BLaER1 treated with 17β-estradiol and CSF1 and Interleukin-3, amounts not matched to agents 10 nM and 100 nM (cell line): Measurements from ENCODE around the gene DNM2.

ENCODE experiments used
- H3K27ac ChIP-seq, 11 experiments: shearing (Covaris generic); formaldehyde crosslinking; 2 replicates each; pipeline ENCODE4 v1.8.1; 2022
- H3K27me3 ChIP-seq, 11 experiments: shearing (Covaris generic); formaldehyde crosslinking; 2 replicates each; pipeline ENCODE4 v1.8.1; 2022
- H3K36me3 ChIP-seq, 11 experiments: shearing (Covaris generic); formaldehyde crosslinking; 2 replicates each; pipeline ENCODE4 v1.8.1; 2022
- H3K4me1 ChIP-seq, 10 experiments: shearing (Covaris generic); formaldehyde crosslinking; 2 replicates each; pipeline ENCODE4 v1.8.1; 2022
- H3K4me2 ChIP-seq, 11 experiments: shearing (Covaris generic); formaldehyde crosslinking; 2 replicates each; pipeline ENCODE4 v1.8.1; 2022
- H3K4me3 ChIP-seq, 10 experiments: shearing (Covaris generic); formaldehyde crosslinking; 2 replicates each; pipeline ENCODE4 v1.8.1; 2022
- H3K9ac ChIP-seq, 11 experiments: shearing (Covaris generic); formaldehyde crosslinking; 2 replicates each; pipeline ENCODE4 v1.8.1; 2022
- H3K9me3 ChIP-seq, 11 experiments: shearing (Covaris generic); formaldehyde crosslinking; replicated peaks in 1 of 11; 2 replicates each; pipeline ENCODE4 v1.8.1; 2022
- H4K20me1 ChIP-seq, 11 experiments: shearing (Covaris generic); formaldehyde crosslinking; 2 replicates each; pipeline ENCODE4 v1.8.1; 2022
- Cebpa-rat ChIP-seq, 11 experiments: shearing (Covaris generic); IDR thresholded peaks; 2 replicates each; pipeline ENCODE4 v1.8.1; 2022

DNM2 gene

GRCh38 chr19:10762656-10763055 lies 44.8 kb downstream of the DNM2 start:
- peaks cover 0 to 76% (median 24%) of the 10 kb centered on the region in 11 experiments; a peak in 10 of 22 replicates for H4K20me1 ChIP-seq
- peaks cover 89 to 96% (median 92%) of the 10 kb centered on the region in 10 experiments for H3K4me1 ChIP-seq
- H3K36me3 ChIP-seq, result peaks cover 32 to 75% (median 68%) of the 10 kb centered on the region in 11 experiments
- peaks cover 0 to 6% (median 4%) of the 10 kb centered on the region in 11 experiments; a peak in 14 of 22 replicates for H3K9me3 ChIP-seq
- TF ChIP-seq Cebpa-rat (IDR thresholded peaks at IDR 0.05), result no peak
- H3K27ac ChIP-seq, result peak overlapping the region; percentile 43 to 99 (median 97); a peak in 20 of 22 replicates
- H3K4me2 ChIP-seq, result peak overlapping the region; percentile 82 to 91 (median 87)
- H3K4me3 ChIP-seq, result peak overlapping the region in 5 of 10 experiments; percentile 2 to 59 (median 16); a peak in 7 of 20 replicates
- no peaks in the 10 kb centered on the region for H3K27me3 ChIP-seq
- peak overlapping the region; percentile 48 to 91 (median 85); a peak in 21 of 22 replicates for H3K9ac ChIP-seq

DNA sequence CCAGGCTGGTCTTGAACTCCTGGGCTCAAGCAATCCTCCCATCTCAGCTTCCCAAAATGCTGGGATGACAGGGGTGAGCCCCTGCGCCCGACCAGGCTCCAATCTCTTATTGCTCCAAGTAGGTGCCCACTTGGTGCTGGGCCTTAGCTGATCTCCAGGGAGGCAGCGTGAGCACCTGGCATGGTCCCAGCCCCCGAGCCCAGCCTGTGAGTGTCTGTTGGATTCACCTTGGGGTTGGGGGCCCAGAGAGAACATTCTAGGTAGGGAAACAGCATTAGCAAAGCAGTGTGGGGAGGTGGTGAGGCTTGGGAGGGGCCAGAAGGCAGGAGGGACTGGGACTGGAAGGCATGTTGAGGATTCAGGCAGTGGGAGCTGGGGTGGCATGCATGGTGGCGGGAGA lies 45.5 kb downstream of the DNM2 start:
- peak overlapping the region; percentile 82 to 91 (median 87) for H3K4me2 ChIP-seq
- TF ChIP-seq Cebpa-rat (IDR thresholded peaks at IDR 0.05), result no peak

DNA sequence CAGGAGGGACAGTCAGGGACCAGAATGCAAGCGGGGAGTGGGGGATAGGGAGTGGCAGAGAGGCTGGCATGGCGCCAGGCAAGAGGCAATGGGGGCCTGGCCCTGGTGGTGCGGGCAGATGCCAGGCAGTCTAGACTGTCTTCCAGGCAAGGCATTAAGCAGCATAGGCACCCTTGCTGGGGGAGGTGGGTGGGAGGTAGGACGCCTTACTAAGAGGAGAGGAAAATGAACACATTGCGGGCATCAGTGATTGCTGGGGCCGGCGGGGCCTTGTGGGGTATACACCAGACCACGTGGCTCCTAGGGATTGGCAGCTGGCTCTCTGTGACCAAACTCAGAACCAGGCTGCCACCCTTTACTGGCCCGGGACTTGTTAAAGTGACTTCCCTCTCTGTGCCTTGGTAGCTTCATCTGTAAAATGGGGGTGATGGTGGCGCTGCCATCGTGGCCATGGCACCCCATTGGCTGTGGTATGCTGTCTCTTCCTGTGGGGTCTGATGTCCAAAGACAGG lies 46.0 kb downstream of the DNM2 start:
- Histone ChIP-seq H3K27ac (peak overlapping the region; percentile 50 to 99 (median 97); a peak in 21 of 22 replicates), H3K36me3 (peaks cover 37 to 84% (median 76%) of the 10 kb centered on the region in 11 experiments)

More for the DNA sequence above, 45.5 kb downstream of the DNM2 start:
- peak overlapping the region; percentile 43 to 99 (median 97); a peak in 21 of 22 replicates for H3K27ac ChIP-seq
- H3K4me1 ChIP-seq, result peaks cover 95 to 100% (median 97%) of the 10 kb centered on the region in 10 experiments
- no peaks in the 10 kb centered on the region for H3K27me3 ChIP-seq
- H3K4me3 ChIP-seq, result peak overlapping the region in 5 of 10 experiments; percentile 2 to 59 (median 16); a peak in 5 of 20 replicates
- H3K9me3 ChIP-seq, result no peaks in the 10 kb centered on the region
- peak overlapping the region; percentile 48 to 91 (median 85); a peak in 20 of 22 replicates for H3K9ac ChIP-seq
- H4K20me1 ChIP-seq, result peaks cover 0 to 81% (median 31%) of the 10 kb centered on the region in 11 experiments; a peak in 12 of 22 replicates
- H3K36me3 ChIP-seq, result peaks cover 34 to 79% (median 71%) of the 10 kb centered on the region in 11 experiments

DNA sequence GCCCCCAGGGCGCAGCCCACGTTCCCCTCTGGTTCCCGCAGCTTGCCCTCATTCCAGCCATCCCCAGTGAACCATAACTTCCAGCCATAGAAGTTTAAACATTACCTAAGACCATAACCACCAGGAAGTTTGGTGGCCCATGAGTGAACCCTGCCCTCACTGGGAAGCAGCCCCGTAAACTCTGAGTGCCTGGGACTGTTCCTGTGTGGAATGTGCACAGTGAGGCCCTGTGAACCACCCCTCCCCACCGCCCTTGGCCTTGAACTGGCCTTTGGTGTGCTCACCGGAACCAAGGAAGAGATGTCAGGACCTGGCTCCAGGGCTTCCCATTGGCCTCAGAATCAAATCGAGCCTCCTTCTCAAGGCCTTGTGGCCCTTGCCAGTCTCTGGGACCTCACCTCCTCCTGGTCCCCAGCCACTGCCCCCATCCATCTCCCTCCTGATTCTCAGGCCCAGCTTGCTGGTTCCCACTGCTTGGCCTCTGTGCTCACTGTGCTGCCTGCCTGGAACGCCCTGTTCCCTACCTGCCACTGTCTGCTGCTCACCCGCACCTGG lies 46.5 kb downstream of the DNM2 start:
- H3K9me3 ChIP-seq, result no peaks in the 10 kb centered on the region
- peak overlapping the region; percentile 82 to 91 (median 87) for H3K4me2 ChIP-seq
- H4K20me1 ChIP-seq, result peaks cover 0 to 75% (median 41%) of the 10 kb centered on the region in 11 experiments; a peak in 12 of 22 replicates
- TF ChIP-seq Cebpa-rat (IDR thresholded peaks at IDR 0.05), result no peak
- peak overlapping the region in 3 of 10 experiments; percentile 16 to 59 (median 24); a peak in 5 of 20 replicates for H3K4me3 ChIP-seq
- H3K4me1 ChIP-seq, result peaks cover 95 to 100% (median 97%) of the 10 kb centered on the region in 10 experiments
- H3K36me3 ChIP-seq, result peaks cover 37 to 89% (median 81%) of the 10 kb centered on the region in 11 experiments
- H3K27me3 ChIP-seq, result no peaks in the 10 kb centered on the region
- peak overlapping the region; percentile 50 to 99 (median 97); a peak in 20 of 22 replicates for H3K27ac ChIP-seq
- peak overlapping the region; percentile 39 to 91 (median 85); a peak in 19 of 22 replicates for H3K9ac ChIP-seq

More for the DNA sequence above, 46.0 kb downstream of the DNM2 start:
- H4K20me1 ChIP-seq, result peaks cover 0 to 81% (median 35%) of the 10 kb centered on the region in 11 experiments; a peak in 12 of 22 replicates
- H3K4me1 ChIP-seq, result peaks cover 95 to 100% (median 97%) of the 10 kb centered on the region in 10 experiments
- H3K9me3 ChIP-seq, result no peaks in the 10 kb centered on the region
- H3K4me3 ChIP-seq, result peak overlapping the region in 4 of 10 experiments; percentile 2 to 59 (median 20); a peak in 6 of 20 replicates
- TF ChIP-seq Cebpa-rat (IDR thresholded peaks at IDR 0.05), result no peak
- H3K4me2 ChIP-seq, result peak overlapping the region; percentile 82 to 91 (median 87)
- H3K27me3 ChIP-seq, result no peaks in the 10 kb centered on the region
- peak overlapping the region; percentile 39 to 91 (median 85); a peak in 19 of 22 replicates for H3K9ac ChIP-seq

DNA sequence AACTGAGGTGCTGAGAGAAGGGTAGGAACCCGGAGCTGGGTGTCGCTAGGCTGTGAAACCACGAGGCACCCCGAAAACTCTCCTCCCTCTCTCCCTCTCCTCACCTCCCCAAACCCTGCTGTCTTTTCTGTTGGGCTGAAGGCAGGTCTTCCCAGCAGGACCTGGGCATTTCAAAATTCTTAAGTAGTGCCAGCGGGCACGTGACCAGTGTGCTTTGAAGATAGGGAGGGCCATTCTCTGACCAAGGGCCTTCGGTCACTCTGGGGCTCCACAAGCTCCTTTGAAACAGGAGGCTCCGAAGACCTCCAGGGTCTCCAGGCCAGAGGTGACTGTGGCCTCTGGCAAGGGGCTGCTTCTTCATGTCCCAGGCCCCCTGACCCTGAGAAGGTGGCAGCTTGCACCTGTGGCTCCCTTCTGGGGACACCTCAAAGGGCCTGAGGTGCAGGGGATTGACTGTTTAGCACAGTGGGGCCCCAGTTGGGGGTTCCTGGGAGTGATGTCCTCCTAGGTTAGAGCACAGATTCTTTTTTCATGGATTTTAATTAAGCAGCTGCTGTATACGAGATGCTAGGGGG lies 48.3 kb downstream of the DNM2 start:
- Histone ChIP-seq H3K9ac (peak overlapping the region; percentile 64 to 91 (median 85); a peak in 21 of 22 replicates), H3K4me3 (peak overlapping the region in 2 of 10 experiments; percentile 3 to 31; a peak in 3 of 20 replicates), H3K36me3 (peaks cover 30 to 99% (median 92%) of the 10 kb centered on the region in 11 experiments), H3K4me2 (peak overlapping the region; percentile 82 to 91 (median 87)), H3K9me3 (peaks cover 0 to 6% (median 0%) of the 10 kb centered on the region in 11 experiments; a peak in 2 of 22 replicates), H3K4me1 (peaks cover 96 to 100% (median 100%) of the 10 kb centered on the region in 10 experiments), H4K20me1 (peaks cover 0 to 68% (median 54%) of the 10 kb centered on the region in 11 experiments; a peak in 13 of 22 replicates), H3K27ac (peak overlapping the region; percentile 49 to 99 (median 97); a peak in 21 of 22 replicates), H3K27me3 (no peaks in the 10 kb centered on the region)
- no peak for TF ChIP-seq Cebpa-rat (IDR thresholded peaks at IDR 0.05)

- H3K36me3 ChIP-seq, result peaks cover 30 to 99% (median 92%) of the 10 kb centered on the region in 11 experiments
Observed at GRCh38 chr19:10766671-10767201, 48.9 kb downstream of the DNM2 start.

GRCh38 chr19:10767726-10768125 lies 49.8 kb downstream of the DNM2 start:
- no peaks in the 10 kb centered on the region for H3K27me3 ChIP-seq
- peaks cover 0 to 6% (median 0%) of the 10 kb centered on the region in 11 experiments; a peak in 2 of 22 replicates for H3K9me3 ChIP-seq
- H3K4me2 ChIP-seq, result peak overlapping the region; percentile 82 to 91 (median 87)
- no peak for TF ChIP-seq Cebpa-rat (IDR thresholded peaks at IDR 0.05)
- H3K27ac ChIP-seq, result peak overlapping the region in 10 of 11 experiments; percentile 64 to 99 (median 97); a peak in 19 of 22 replicates
- H3K4me3 ChIP-seq, result no peak overlapping the region
- peaks cover 88 to 100% (median 100%) of the 10 kb centered on the region in 10 experiments for H3K4me1 ChIP-seq
- H3K36me3 ChIP-seq, result peaks cover 30 to 99% (median 92%) of the 10 kb centered on the region in 11 experiments
- peaks cover 0 to 74% (median 53%) of the 10 kb centered on the region in 11 experiments; a peak in 14 of 22 replicates for H4K20me1 ChIP-seq
- H3K9ac ChIP-seq, result peak overlapping the region in 10 of 11 experiments; percentile 60 to 91 (median 79); a peak in 14 of 22 replicates

More at GRCh38 chr19:10766671-10767201, 48.9 kb downstream of the DNM2 start:
- H3K27ac ChIP-seq, result peak overlapping the region; percentile 49 to 99 (median 97); a peak in 21 of 22 replicates
- H3K9me3 ChIP-seq, result peaks cover 0 to 6% (median 0%) of the 10 kb centered on the region in 11 experiments; a peak in 2 of 22 replicates
- H3K4me1 ChIP-seq, result peaks cover 90 to 100% (median 100%) of the 10 kb centered on the region in 10 experiments
- H3K4me2 ChIP-seq, result peak overlapping the region; percentile 82 to 91 (median 87)
- peak overlapping the region in 1 of 10 experiments; percentile 13; a peak in 1 of 20 replicates for H3K4me3 ChIP-seq
- H3K27me3 ChIP-seq, result no peaks in the 10 kb centered on the region
- no peak for TF ChIP-seq Cebpa-rat (IDR thresholded peaks at IDR 0.05)
- peak overlapping the region; percentile 64 to 91 (median 85); a peak in 21 of 22 replicates for H3K9ac ChIP-seq
- H4K20me1 ChIP-seq, result peaks cover 0 to 68% (median 58%) of the 10 kb centered on the region in 11 experiments; a peak in 14 of 22 replicates

GRCh38 chr19:10768369-10768768 lies 50.5 kb downstream of the DNM2 start:
- Histone ChIP-seq H4K20me1 (peaks cover 0 to 76% (median 48%) of the 10 kb centered on the region in 11 experiments; a peak in 14 of 22 replicates), H3K27ac (peak overlapping the region; percentile 54 to 99 (median 97); a peak in 19 of 22 replicates), H3K9ac (peak overlapping the region; percentile 54 to 91 (median 71); a peak in 19 of 22 replicates), H3K4me3 (peak overlapping the region in 2 of 10 experiments; percentile 13 to 31; a peak in 3 of 20 replicates), H3K9me3 (peaks cover 0 to 6% (median 0%) of the 10 kb centered on the region in 11 experiments; a peak in 2 of 22 replicates), H3K27me3 (no peaks in the 10 kb centered on the region), H3K4me2 (peak overlapping the region; percentile 82 to 91 (median 87)), H3K4me1 (peaks cover 83 to 100% (median 99%) of the 10 kb centered on the region in 10 experiments), H3K36me3 (peaks cover 36 to 100% (median 93%) of the 10 kb centered on the region in 11 experiments)
- TF ChIP-seq Cebpa-rat (IDR thresholded peaks at IDR 0.05), result no peak
